ENCODE data around the gene C1orf210. TPM values are rescaled to one million over a fixed set of nuclear protein-coding genes. Genes with fewer than 3 reads are reported as not detected.

C1orf210 gene
- total RNA-seq, 1 experiment from 2014 or later, result 5.9 TPM

GRCh38 chr1:43241413-43241836, 44.0 kb downstream of the C1orf210 start:
- no peak overlapping the region for H4K91ac ChIP-seq (ENCODE audit: insufficient read length, low read depth, low read length)
- H3K9me3 Mint-ChIP-seq, result peaks cover 23 to 37% of the 10 kb centered on the region in 2 experiments
- no peak overlapping the region for H2BK5ac ChIP-seq (ENCODE audit: insufficient read length, low read length)
- H3K23ac ChIP-seq (ENCODE audit: insufficient read length, low read depth, low read length), result no peak overlapping the region
- peaks cover 4% of the 10 kb centered on the region; the same call in 1 of the 2 replicates for H3K27me3 Mint-ChIP-seq (ENCODE audit: low read depth)
- no peak overlapping the region for H3K18ac ChIP-seq (ENCODE audit: insufficient read length, low read depth, low read length)
- no peaks in the 10 kb centered on the region for H3K79me1 ChIP-seq (ENCODE audit: insufficient read depth, low read depth, low read length, poor library complexity, severe bottlenecking)
- H2BK12ac ChIP-seq (ENCODE audit: insufficient read length, low read depth, low read length), result no peak overlapping the region
- H3K36me3 Mint-ChIP-seq (ENCODE audit: insufficient read depth in 1 of 3, low read depth in 3 of 3), result peaks cover 2 to 3% (median 2%) of the 10 kb centered on the region in 3 experiments; a peak in 4 of 7 replicates
- no peak overlapping the region for H4K5ac ChIP-seq (ENCODE audit: insufficient read length, low read depth, low read length)
- H3K4me2 ChIP-seq (ENCODE audit: insufficient read depth, insufficient read length, low read length), result no peak overlapping the region
- no peaks in the 10 kb centered on the region for H3K9me3 ChIP-seq (ENCODE audit: control insufficient read depth, low read depth, low read length)
- no peaks in the 10 kb centered on the region for H4K20me1 ChIP-seq (ENCODE audit: control insufficient read depth, insufficient read depth, insufficient read length)
- DNase-seq, result no peak
- H3T11ph ChIP-seq (ENCODE audit: low read length), result no peak overlapping the region
- no peak overlapping the region for H2BK15ac ChIP-seq (ENCODE audit: low read depth, low read length)
- H4K8ac ChIP-seq (replicated peaks; ENCODE audit: insufficient read length, low read depth, low read length), result no peak overlapping the region
- H2AK5ac ChIP-seq (ENCODE audit: insufficient read length, low read length), result no peak overlapping the region
- H3K79me2 ChIP-seq (ENCODE audit: insufficient read depth, low read length), result no peaks in the 10 kb centered on the region
- no peak overlapping the region; the same call in 1 of the 2 replicates for H3K14ac ChIP-seq (ENCODE audit: insufficient read depth, low read length)
- no peak overlapping the region for H3K56ac ChIP-seq (ENCODE audit: insufficient read length, low read depth, low read length)
- WGBS (ENCODE audit: extremely low coverage, insufficient read length, low lambda C conversion rate), result no CpG with 5 or more reads among the region's 6 CpGs
- no peak overlapping the region for H2AFZ ChIP-seq (ENCODE audit: low read length)
- H3K27ac ChIP-seq (ENCODE audit: insufficient read length, low read depth, low read length), result no peak overlapping the region
- H3K4me1 Mint-ChIP-seq, result peaks cover 0 to 3% of the 10 kb centered on the region in 2 experiments; a peak in 2 of 4 replicates
- no peak overlapping the region for H3K4me3 Mint-ChIP-seq
- no peak overlapping the region for H2BK20ac ChIP-seq (ENCODE audit: low read depth, low read length, poor library complexity, severe bottlenecking)
- no peaks in the 10 kb centered on the region for H3K23me2 ChIP-seq (ENCODE audit: insufficient read length, low read depth, low read length, poor library complexity, severe bottlenecking)
- no peak overlapping the region for H2BK120ac ChIP-seq (ENCODE audit: low read depth, low read length, poor library complexity, severe bottlenecking)
- H3K27me3 ChIP-seq (ENCODE audit: insufficient read depth, low read length), result no peaks in the 10 kb centered on the region
- peaks cover 3% of the 10 kb centered on the region; the same call in 1 of the 2 replicates for H3K4me1 ChIP-seq (ENCODE audit: insufficient read depth, low read length)
- no peak overlapping the region for H3K27ac Mint-ChIP-seq
- H3K9ac ChIP-seq (ENCODE audit: extremely low read depth, insufficient read length, low read length), result no peak overlapping the region
- no peak for TF ChIP-seq CTCF (conservative IDR thresholded peaks at IDR 0.05)
- no peak overlapping the region for H3K4ac ChIP-seq (ENCODE audit: low read depth, low read length)

All from H9 (cell line).